Activated B cell treated with CpG ODN at 0.5 μM for 24 hours (primary cell): ENCODE results near the gene HOMER1. TPM values are rescaled to one million over a fixed set of nuclear protein-coding genes. Genes with fewer than 3 reads are reported as not detected.

ENCODE experiments used
- ATAC-seq: fragments of 200-7000 bp; cut with Tn5 transposase; one replicate; pipeline ENCODE4 v1.10.0; 2021; ENCODE audit warnings: low read depth, mild to moderate bottlenecking, moderate library complexity
- CTCF ChIA-PET: fragments of 350-600 bp; sonication (Branson Sonifier 250); formaldehyde crosslinking; loops from one replicate; lab custom pipeline; 2021; ENCODE audit warnings: antibody characterized with exemption; lab: Charles Lee
- POLR2A ChIA-PET: fragments of 350-600 bp; sonication (Branson Sonifier 250); formaldehyde crosslinking; loops from one replicate; lab custom pipeline; 2021; ENCODE audit warnings: antibody characterized with exemption; lab: Charles Lee
- DNase-seq: peaks from one replicate; pipeline ENCODE4 v3.0.0; 2022
- H3K27ac Mint-ChIP-seq: one replicate; pipeline ENCODE4 v1.8.0; 2020; ENCODE audit warnings: mixed read lengths
- H3K27me3 Mint-ChIP-seq: one replicate; pipeline ENCODE4 v1.8.0; 2021; ENCODE audit warnings: mixed read lengths
- H3K36me3 Mint-ChIP-seq: one replicate; pipeline ENCODE4 v1.8.0; 2021; ENCODE audit warnings: low read depth, mixed read lengths
- H3K4me1 Mint-ChIP-seq: one replicate; pipeline ENCODE4 v1.8.0; 2021; ENCODE audit warnings: mixed read lengths
- H3K4me3 Mint-ChIP-seq: one replicate; pipeline ENCODE4 v1.8.0; 2020; ENCODE audit warnings: mild to moderate bottlenecking, mixed read lengths
- H3K9me3 Mint-ChIP-seq: one replicate; pipeline ENCODE4 v1.8.0; 2020; ENCODE audit warnings: mixed read lengths
- CTCF ChIP-seq: fragments of 200-600 bp; IDR thresholded peaks from one replicate; pipeline ENCODE4 v1.8.0; 2022; ENCODE audit warnings: antibody characterized with exemption, mild to moderate bottlenecking
- intact Hi-C: fragments of 100-400 bp; cut with micrococcal nuclease; formaldehyde crosslinking; loops from one replicate; pipeline ENCODE4 v1.15.1; 2024
- total RNA-seq: library from RNA; stranded (reverse); gene quantifications from 2 replicates; pipeline ENCODE4 v1.2.3, GENCODE V29; 2022

HOMER1 gene
- total RNA-seq, 1 donor from 2014 or later = 3.2 TPM

GRCh38 chr5:79459626-79460025, 54.3 kb downstream of the HOMER1 start:
- TF ChIP-seq CTCF = no peak
- H3K4me1 Mint-ChIP-seq = peaks cover 6% of the 10 kb centered on the region
- POLR2A ChIA-PET = no interaction called here
- no peak overlapping the region for H3K27ac Mint-ChIP-seq
- intact Hi-C loops = loop anchor here (10.0 kb wide), 1 partner anchor 995 kb away; no protein-coding TSS in a partner anchor
- H3K9me3 Mint-ChIP-seq = no peaks in the 10 kb centered on the region
- peaks cover 4% of the 10 kb centered on the region for H3K36me3 Mint-ChIP-seq
- ATAC-seq = no peak
- CTCF ChIA-PET = interaction anchor here (0.9 kb wide), 1 partner anchor 328 kb away, joined by 3 read pairs; no protein-coding TSS in a partner anchor
- H3K4me3 Mint-ChIP-seq = no peak overlapping the region
- no peak for DNase-seq
- peaks cover 1% of the 10 kb centered on the region for H3K27me3 Mint-ChIP-seq

GRCh38 chr5:79456890-79457583, 56.9 kb downstream of the HOMER1 start:
- no peak for TF ChIP-seq CTCF
- Mint-ChIP-seq H3K27me3 (no peaks in the 10 kb centered on the region), H3K4me3 (no peak overlapping the region), H3K36me3 (peaks cover 4% of the 10 kb centered on the region), H3K27ac (no peak overlapping the region), H3K9me3 (no peaks in the 10 kb centered on the region), H3K4me1 (peaks cover 6% of the 10 kb centered on the region)
- DNase-seq (no peak), ATAC-seq (no peak)
- CTCF ChIA-PET = no interaction called here
- intact Hi-C loops = no loop called here
- POLR2A ChIA-PET = no interaction called here

GRCh38 chr5:79456400-79456799, 57.5 kb downstream of the HOMER1 start:
- intact Hi-C loops = no loop called here
- no peak for TF ChIP-seq CTCF
- CTCF ChIA-PET = no interaction called here
- Mint-ChIP-seq H3K4me1 (peaks cover 6% of the 10 kb centered on the region), H3K4me3 (no peak overlapping the region), H3K9me3 (no peaks in the 10 kb centered on the region), H3K27ac (no peak overlapping the region), H3K36me3 (peaks cover 4% of the 10 kb centered on the region), H3K27me3 (no peaks in the 10 kb centered on the region)
- POLR2A ChIA-PET = no interaction called here
- DNase-seq = no peak
- no peak for ATAC-seq

GRCh38 chr5:79454043-79454442, 59.9 kb downstream of the HOMER1 start:
- Mint-ChIP-seq H3K4me3 (no peak overlapping the region), H3K9me3 (no peaks in the 10 kb centered on the region), H3K27me3 (no peaks in the 10 kb centered on the region), H3K4me1 (peaks cover 6% of the 10 kb centered on the region), H3K36me3 (peaks cover 4% of the 10 kb centered on the region), H3K27ac (no peak overlapping the region)
- intact Hi-C loops = no loop called here
- ChIA-PET POLR2A (no interaction called here), CTCF (no interaction called here)
- DNase-seq (no peak), ATAC-seq (no peak)
- TF ChIP-seq CTCF = no peak

- ATAC-seq (no peak), DNase-seq (no peak)
- intact Hi-C loops = no loop called here
- no peaks in the 10 kb centered on the region for H3K36me3 Mint-ChIP-seq
- no peaks in the 10 kb centered on the region for H3K9me3 Mint-ChIP-seq
- CTCF ChIA-PET = no interaction called here
- no peak overlapping the region for H3K27ac Mint-ChIP-seq
- TF ChIP-seq CTCF = no peak
- H3K4me1 Mint-ChIP-seq = no peaks in the 10 kb centered on the region
- H3K4me3 Mint-ChIP-seq = no peak overlapping the region
- POLR2A ChIA-PET = no interaction called here
- no peaks in the 10 kb centered on the region for H3K27me3 Mint-ChIP-seq
Observed at GRCh38 chr5:79448336-79448735, 65.6 kb downstream of the HOMER1 start.
